ENCODE measurements around the gene ADAMTSL2.

DNA sequence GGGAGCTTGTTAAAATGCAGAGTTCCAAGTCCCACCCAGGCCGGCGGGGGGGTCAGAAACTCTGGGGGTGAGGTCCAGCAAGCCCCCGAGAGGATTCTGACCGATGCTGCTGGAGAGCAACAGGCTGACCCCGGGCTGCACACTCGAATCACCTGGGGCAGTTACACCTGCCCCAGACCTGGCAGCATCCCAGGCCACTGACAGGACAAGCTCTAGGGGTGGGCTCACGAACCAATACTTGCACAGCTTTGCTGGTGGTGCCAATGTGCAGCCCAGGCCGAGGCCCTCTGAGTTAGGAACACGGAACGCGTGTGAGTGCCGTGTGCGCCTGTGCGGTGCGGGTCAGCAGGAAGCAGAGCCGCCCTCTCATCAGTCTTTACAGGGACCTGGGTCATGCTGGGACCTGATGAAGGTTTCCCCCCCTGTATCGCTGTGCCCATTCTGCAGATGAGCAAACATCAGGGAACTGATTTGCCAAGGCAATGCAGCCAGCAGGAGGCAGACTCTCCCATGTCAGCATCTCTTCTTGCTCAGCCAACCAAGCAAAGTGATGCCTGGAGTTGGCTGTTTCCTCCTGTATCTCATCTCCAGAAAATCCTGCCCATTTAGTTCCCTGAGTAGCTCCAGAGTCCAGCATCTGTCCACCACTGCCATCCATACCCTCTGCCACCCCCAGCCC lies 58.4 kb downstream of the ADAMTSL2 start:
- TF ChIP-seq EP300 (IDR thresholded peaks at IDR 0.05): no peak
- TF ChIP-seq, protein P1, sequence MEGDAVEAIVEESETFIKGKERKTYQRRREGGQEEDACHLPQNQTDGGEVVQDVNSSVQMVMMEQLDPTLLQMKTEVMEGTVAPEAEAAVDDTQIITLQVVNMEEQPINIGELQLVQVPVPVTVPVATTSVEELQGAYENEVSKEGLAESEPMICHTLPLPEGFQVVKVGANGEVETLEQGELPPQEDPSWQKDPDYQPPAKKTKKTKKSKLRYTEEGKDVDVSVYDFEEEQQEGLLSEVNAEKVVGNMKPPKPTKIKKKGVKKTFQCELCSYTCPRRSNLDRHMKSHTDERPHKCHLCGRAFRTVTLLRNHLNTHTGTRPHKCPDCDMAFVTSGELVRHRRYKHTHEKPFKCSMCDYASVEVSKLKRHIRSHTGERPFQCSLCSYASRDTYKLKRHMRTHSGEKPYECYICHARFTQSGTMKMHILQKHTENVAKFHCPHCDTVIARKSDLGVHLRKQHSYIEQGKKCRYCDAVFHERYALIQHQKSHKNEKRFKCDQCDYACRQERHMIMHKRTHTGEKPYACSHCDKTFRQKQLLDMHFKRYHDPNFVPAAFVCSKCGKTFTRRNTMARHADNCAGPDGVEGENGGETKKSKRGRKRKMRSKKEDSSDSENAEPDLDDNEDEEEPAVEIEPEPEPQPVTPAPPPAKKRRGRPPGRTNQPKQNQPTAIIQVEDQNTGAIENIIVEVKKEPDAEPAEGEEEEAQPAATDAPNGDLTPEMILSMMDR (IDR thresholded peaks at IDR 0.05): no peak
